Measurements from ENCODE around the gene LHFPL6. TPM values are rescaled to one million over a fixed set of nuclear protein-coding genes. Genes with fewer than 3 reads are reported as not detected.

The LHFPL6 gene
- total RNA-seq, 1 experiment from 2014 or later, result 25.7 TPM

DNA sequence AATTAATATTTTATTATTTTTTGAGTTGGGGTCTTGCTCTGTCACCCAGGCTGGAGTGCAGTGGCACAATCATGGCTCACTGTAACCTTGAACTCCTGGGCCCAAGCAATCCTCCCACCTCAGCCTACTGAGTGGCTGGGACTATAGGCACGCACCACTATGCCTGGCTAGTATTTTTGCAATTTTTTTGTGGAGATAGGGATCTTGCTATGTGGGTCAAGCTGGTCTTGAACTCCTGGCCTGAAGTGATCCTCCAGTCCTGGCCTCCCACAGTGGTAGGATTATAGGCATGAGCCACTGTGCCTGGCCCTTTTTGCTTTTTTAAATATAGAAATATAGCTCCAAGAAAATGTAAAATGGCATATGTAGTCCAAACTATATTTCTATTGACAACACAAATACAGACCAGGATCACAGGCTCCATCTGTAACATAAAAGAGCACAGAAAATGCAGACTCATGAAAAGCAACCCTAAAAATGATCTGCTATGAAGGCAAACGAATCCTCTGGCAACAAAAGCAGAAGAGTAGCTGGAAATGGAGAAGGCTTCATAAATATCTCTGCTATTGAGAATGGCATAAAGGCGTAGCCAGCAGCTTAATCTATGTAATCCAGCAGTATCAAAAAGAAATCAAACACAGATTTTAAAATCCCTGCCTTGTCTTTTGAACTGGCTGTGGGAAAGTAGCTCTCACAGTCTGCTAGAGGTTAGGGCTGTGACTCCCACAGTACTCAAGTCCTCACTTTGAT lies 200.6 kb downstream of the LHFPL6 start:
- DNase-seq (ENCODE audit: low read depth, low spot score) (no peak), ATAC-seq (no peak)
- TF ChIP-seq, protein P1, sequence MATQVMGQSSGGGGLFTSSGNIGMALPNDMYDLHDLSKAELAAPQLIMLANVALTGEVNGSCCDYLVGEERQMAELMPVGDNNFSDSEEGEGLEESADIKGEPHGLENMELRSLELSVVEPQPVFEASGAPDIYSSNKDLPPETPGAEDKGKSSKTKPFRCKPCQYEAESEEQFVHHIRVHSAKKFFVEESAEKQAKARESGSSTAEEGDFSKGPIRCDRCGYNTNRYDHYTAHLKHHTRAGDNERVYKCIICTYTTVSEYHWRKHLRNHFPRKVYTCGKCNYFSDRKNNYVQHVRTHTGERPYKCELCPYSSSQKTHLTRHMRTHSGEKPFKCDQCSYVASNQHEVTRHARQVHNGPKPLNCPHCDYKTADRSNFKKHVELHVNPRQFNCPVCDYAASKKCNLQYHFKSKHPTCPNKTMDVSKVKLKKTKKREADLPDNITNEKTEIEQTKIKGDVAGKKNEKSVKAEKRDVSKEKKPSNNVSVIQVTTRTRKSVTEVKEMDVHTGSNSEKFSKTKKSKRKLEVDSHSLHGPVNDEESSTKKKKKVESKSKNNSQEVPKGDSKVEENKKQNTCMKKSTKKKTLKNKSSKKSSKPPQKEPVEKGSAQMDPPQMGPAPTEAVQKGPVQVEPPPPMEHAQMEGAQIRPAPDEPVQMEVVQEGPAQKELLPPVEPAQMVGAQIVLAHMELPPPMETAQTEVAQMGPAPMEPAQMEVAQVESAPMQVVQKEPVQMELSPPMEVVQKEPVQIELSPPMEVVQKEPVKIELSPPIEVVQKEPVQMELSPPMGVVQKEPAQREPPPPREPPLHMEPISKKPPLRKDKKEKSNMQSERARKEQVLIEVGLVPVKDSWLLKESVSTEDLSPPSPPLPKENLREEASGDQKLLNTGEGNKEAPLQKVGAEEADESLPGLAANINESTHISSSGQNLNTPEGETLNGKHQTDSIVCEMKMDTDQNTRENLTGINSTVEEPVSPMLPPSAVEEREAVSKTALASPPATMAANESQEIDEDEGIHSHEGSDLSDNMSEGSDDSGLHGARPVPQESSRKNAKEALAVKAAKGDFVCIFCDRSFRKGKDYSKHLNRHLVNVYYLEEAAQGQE (IDR thresholded peaks at IDR 0.05; ENCODE audit: insufficient read depth in 1 of 2, low read depth in 2 of 2, low read length in 1 of 2), result no peak
- no peak for TF ChIP-seq TCF7L2 (IDR thresholded peaks at IDR 0.05; ENCODE audit: low read depth, low read length)
- no peak for TF ChIP-seq POLR2AphosphoS5 (IDR thresholded peaks at IDR 0.05; ENCODE audit: low read depth, low read length)
- TF ChIP-seq SIN3A (IDR thresholded peaks at IDR 0.05; ENCODE audit: borderline replicate concordance, insufficient read depth, low read depth, low read length), result no peak
- TF ChIP-seq, protein P2, sequence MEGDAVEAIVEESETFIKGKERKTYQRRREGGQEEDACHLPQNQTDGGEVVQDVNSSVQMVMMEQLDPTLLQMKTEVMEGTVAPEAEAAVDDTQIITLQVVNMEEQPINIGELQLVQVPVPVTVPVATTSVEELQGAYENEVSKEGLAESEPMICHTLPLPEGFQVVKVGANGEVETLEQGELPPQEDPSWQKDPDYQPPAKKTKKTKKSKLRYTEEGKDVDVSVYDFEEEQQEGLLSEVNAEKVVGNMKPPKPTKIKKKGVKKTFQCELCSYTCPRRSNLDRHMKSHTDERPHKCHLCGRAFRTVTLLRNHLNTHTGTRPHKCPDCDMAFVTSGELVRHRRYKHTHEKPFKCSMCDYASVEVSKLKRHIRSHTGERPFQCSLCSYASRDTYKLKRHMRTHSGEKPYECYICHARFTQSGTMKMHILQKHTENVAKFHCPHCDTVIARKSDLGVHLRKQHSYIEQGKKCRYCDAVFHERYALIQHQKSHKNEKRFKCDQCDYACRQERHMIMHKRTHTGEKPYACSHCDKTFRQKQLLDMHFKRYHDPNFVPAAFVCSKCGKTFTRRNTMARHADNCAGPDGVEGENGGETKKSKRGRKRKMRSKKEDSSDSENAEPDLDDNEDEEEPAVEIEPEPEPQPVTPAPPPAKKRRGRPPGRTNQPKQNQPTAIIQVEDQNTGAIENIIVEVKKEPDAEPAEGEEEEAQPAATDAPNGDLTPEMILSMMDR (IDR thresholded peaks at IDR 0.05), result no peak
- no peaks in the 10 kb centered on the region for H3K9me3 ChIP-seq (ENCODE audit: control insufficient read depth, insufficient read depth, low read depth, low read length)
- BruUV-seq (replicated peaks), result no TSS peak
- no peaks in the 10 kb centered on the region; the same call in 1 of the 2 replicates for H3K4me1 ChIP-seq (ENCODE audit: control insufficient read depth, insufficient read depth, low read length)
- H3K27me3 ChIP-seq (ENCODE audit: control insufficient read depth, insufficient read depth, low read length), result no peaks in the 10 kb centered on the region
- in situ Hi-C loops (cut with HindIII; ENCODE audit: low pct_unique_long_range_greater_than_20kb, low sequenced_read_pairs), result no loop called here
- H3K36me3 ChIP-seq (ENCODE audit: control insufficient read depth, insufficient read depth, low read length), result no peaks in the 10 kb centered on the region
- POLR2A ChIA-PET, result no interaction called here
- CTCF ChIA-PET, result no interaction called here
- no peak overlapping the region for H3K27ac ChIP-seq (ENCODE audit: low read length)
- H3K4me3 ChIP-seq (ENCODE audit: low read depth in 2 of 2, low read length in 2 of 2), result no peak overlapping the region
- intact Hi-C loops (cut with micrococcal nuclease; ENCODE audit: unreplicated experiment), result no loop called here

DNA sequence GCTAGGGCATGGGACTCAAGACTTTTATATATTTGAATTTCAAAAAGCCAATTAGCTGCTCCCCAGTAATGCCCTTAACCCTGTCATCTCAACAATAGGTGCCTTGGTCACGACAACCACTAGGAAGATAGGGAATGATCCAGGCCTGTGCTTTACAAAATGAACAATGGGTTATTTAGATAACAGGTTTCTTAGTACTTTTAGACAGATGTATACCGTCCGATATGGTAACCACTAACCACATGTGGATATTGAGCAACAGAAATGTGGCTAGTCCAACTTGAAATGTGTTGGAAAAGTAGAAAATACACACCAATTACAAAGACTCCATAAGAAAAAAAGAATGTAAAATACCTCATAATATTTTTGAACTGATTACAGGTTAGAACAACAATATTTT lies 201.2 kb downstream of the LHFPL6 start:
- TF ChIP-seq, protein P2 (IDR thresholded peaks at IDR 0.05), result no peak
- no peak for ATAC-seq
- no peak for DNase-seq (ENCODE audit: low read depth, low spot score)
- in situ Hi-C loops (cut with HindIII; ENCODE audit: low pct_unique_long_range_greater_than_20kb, low sequenced_read_pairs), result no loop called here
- CTCF ChIA-PET, result no interaction called here
- Histone ChIP-seq H3K4me1 (ENCODE audit: control insufficient read depth, insufficient read depth, low read length) (no peaks in the 10 kb centered on the region; the same call in 1 of the 2 replicates), H3K27me3 (ENCODE audit: control insufficient read depth, insufficient read depth, low read length) (no peaks in the 10 kb centered on the region), H3K9me3 (ENCODE audit: control insufficient read depth, insufficient read depth, low read depth, low read length) (no peaks in the 10 kb centered on the region), H3K27ac (ENCODE audit: low read length) (no peak overlapping the region), H3K36me3 (ENCODE audit: control insufficient read depth, insufficient read depth, low read length) (no peaks in the 10 kb centered on the region), H3K4me3 (ENCODE audit: low read depth in 2 of 2, low read length in 2 of 2) (no peak overlapping the region)
- intact Hi-C loops (cut with micrococcal nuclease; ENCODE audit: unreplicated experiment), result no loop called here
- BruUV-seq (replicated peaks), result no TSS peak
- POLR2A ChIA-PET, result no interaction called here

All from Panc1 (cell line).